Endothelial cell of umbilical vein (primary cell): ENCODE data around the gene ROBO2.

Source experiments
- CTCF ChIP-seq, 2 donors: IDR thresholded peaks; 1 replicate in 1 of 2; 2 replicates in 1 of 2; pipeline ENCODE4 v1.5.1; 2011; ENCODE audit warnings: low read length in 2 of 2, mild to moderate bottlenecking in 2 of 2, moderate library complexity in 2 of 2, control low read depth in 1 of 2, inconsistent platforms in 1 of 2, low read depth in 1 of 2; ENCODE audit not compliant: insufficient read depth in 1 of 2; ENCODE audit errors: extremely low read depth in 1 of 2
- JUN ChIP-seq: IDR thresholded peaks from 2 replicates; pipeline ENCODE4 v1.6.1; 2011; ENCODE audit warnings: borderline replicate concordance, low read depth; ENCODE audit not compliant: insufficient read length, insufficient read depth
- POLR2A ChIP-seq: IDR thresholded peaks from 2 replicates; pipeline ENCODE4 v1.6.1; 2012; ENCODE audit warnings: low read depth, mild to moderate bottlenecking, control low read depth, low read length

- TF ChIP-seq CTCF (IDR thresholded peaks at IDR 0.05; ENCODE audit: extremely low read depth in 1 of 2, insufficient read depth in 1 of 2, low read depth in 1 of 2, low read length in 2 of 2) (no peak), POLR2A (no peak), JUN (no peak)
Observed at GRCh38 chr3:77605308-77605707, 565.4 kb downstream of the ROBO2 start.
